GM12864 (cell line): ENCODE results near the gene CAMK2G.

Experiments
- DNase-seq: peaks from one replicate; pipeline ENCODE4 v3.0.0-alpha.2; 2011; ENCODE audit warnings: low read depth
- H3K4me3 ChIP-seq: 2 replicates; pipeline ENCODE4 v1.5.1; 2011; ENCODE audit warnings: mild to moderate bottlenecking, low read depth, low read length, control low read depth
- CTCF ChIP-seq: IDR thresholded peaks from 2 replicates; pipeline ENCODE4 v1.5.1; 2011; ENCODE audit warnings: low read depth, mild to moderate bottlenecking, moderate library complexity, low read length, control low read depth, inconsistent platforms; ENCODE audit errors: missing control alignments

Gene CAMK2G

GRCh38 chr10:73909540-73910115 is 35.3 kb upstream of the CAMK2G start:
- no peak overlapping the region for H3K4me3 ChIP-seq
- DNase-seq = no peak
- no peak for TF ChIP-seq CTCF

GRCh38 chr10:73908853-73909539 is 34.6 kb upstream of the CAMK2G start:
- no peak for TF ChIP-seq CTCF
- peak; percentile 43 for DNase-seq
- no peak overlapping the region for H3K4me3 ChIP-seq

GRCh38 chr10:73907841-73908517 is 33.6 kb upstream of the CAMK2G start:
- DNase-seq = no peak
- no peak for TF ChIP-seq CTCF
- no peak overlapping the region for H3K4me3 ChIP-seq

GRCh38 chr10:73906524-73907447 is 32.4 kb upstream of the CAMK2G start:
- no peak for TF ChIP-seq CTCF
- DNase-seq = no peak
- H3K4me3 ChIP-seq = no peak overlapping the region

- no peak overlapping the region for H3K4me3 ChIP-seq
- DNase-seq = no peak
- TF ChIP-seq CTCF = no peak
These were observed 31.1 kb upstream of the CAMK2G start for GRCh38 chr10:73905256-73906020.

- H3K4me3 ChIP-seq = no peak overlapping the region
- TF ChIP-seq CTCF = no peak
- no peak for DNase-seq
These were observed 28.0 kb upstream of the CAMK2G start for GRCh38 chr10:73902351-73902750.
